ENCODE measurements around the gene PNMA6F. TPM values are rescaled to one million over a fixed set of nuclear protein-coding genes. Genes with fewer than 3 reads are reported as not detected.

PNMA6F gene
- total and polyA plus RNA-seq, 2 donors (not counting 1 experiment from before 2014, with no cell fraction given) = not detected

DNA sequence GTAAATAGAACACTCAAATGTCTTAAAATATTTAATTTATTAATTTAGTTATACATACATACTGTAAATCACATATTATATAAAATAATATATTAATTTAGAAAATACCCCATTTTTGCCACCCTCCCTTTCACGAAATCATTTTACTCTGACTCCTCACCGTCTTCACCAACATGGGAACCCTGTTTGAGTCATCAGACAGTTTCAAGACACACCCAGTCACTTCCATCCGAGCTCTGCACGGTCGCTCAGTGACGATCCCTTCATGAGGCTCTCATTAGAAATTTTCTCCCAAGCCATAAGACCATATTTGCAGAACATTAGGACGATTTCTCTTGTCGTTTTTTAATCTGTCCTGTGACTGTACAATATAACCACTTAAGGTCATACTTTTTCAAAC is 26.9 kb upstream of the PNMA6F start:
- DNase-seq = no peak
- Histone ChIP-seq H3K79me2 (ENCODE audit: control insufficient read depth, insufficient read depth, low read length) (peaks cover 9% of the 10 kb centered on the region), H3K4me1 (ENCODE audit: control insufficient read depth in 2 of 2, insufficient read depth in 2 of 2, low read length in 2 of 2) (no peaks in the 10 kb centered on the region), H3K27me3 (replicated peaks in 1 of 4; ENCODE audit: control extremely low read depth in 1 of 4, control insufficient read depth in 3 of 4, insufficient read depth in 4 of 4, low read length in 3 of 4) (no peaks in the 10 kb centered on the region), H3K4me2 (replicated peaks; ENCODE audit: low read depth, low read length, poor library complexity, severe bottlenecking) (no peak overlapping the region), H3K4me3 (ENCODE audit: control extremely low read depth in 1 of 5, extremely low read depth in 1 of 5, insufficient read depth in 1 of 5, low read depth in 2 of 5, low read length in 4 of 5) (no peak overlapping the region), H3K27ac (ENCODE audit: low read length in 2 of 2) (no peak overlapping the region), H3K9ac (ENCODE audit: low read length) (no peak overlapping the region), H3K9me3 (ENCODE audit: control extremely low read depth in 1 of 3, control insufficient read depth in 2 of 3, insufficient read depth in 1 of 3, low read length in 2 of 3) (no peaks in the 10 kb centered on the region), H2AFZ (ENCODE audit: insufficient read depth, low read depth, low read length, poor library complexity, severe bottlenecking) (no peak overlapping the region), H3K36me3 (replicated peaks in 1 of 2; ENCODE audit: control extremely low read depth in 1 of 2, control insufficient read depth in 1 of 2, extremely low read depth in 1 of 2, insufficient read depth in 2 of 2, low read length in 1 of 2) (peaks cover 0 to 38% of the 10 kb centered on the region in 2 experiments), H4K20me1 (ENCODE audit: control insufficient read depth, insufficient read depth, low read length, poor library complexity, severe bottlenecking) (no peaks in the 10 kb centered on the region)
- intact Hi-C loops (cut with micrococcal nuclease) = no loop called here
- ChIA-PET CTCF (no interaction called here), POLR2A (no interaction called here)
- Mint-ChIP-seq H3K27me3 (no peaks in the 10 kb centered on the region), H3K4me1 (peaks cover 6% of the 10 kb centered on the region), H3K9me3 (ENCODE audit: insufficient read depth) (no peaks in the 10 kb centered on the region), H3K4me3 (no peak overlapping the region), H3K27ac (no peak overlapping the region)
- TF ChIP-seq EZH2 (IDR thresholded peaks at IDR 0.05; ENCODE audit: borderline replicate concordance, insufficient read depth, low read depth, low read length, poor library complexity, severe bottlenecking) (no peak), CTCF (IDR thresholded peaks at IDR 0.05) (no peak)
- WGBS (ENCODE audit: insufficient coverage) = no CpG with 5 or more reads among the region's 8 CpGs
- no peak for ATAC-seq (ENCODE audit: low read depth)

DNA sequence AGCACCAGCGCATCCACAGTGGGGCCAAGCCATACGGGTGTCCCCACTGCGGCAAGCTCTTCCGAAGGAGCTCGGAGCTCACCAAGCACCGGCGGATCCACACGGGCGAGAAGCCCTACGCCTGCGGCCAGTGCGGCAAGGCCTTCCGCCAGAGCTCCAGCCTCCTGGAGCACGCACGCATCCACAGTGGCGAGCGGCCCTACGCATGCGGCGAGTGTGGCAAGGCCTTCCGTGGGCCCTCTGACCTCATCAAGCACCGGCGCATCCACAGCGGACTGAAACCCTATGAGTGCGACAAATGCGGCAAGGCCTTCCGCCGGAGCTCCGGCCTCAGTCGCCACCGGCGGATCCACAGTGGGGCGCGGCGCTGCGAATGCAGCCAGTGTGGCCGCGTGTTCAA is 26.0 kb upstream of the PNMA6F start:
- H3K4me3 Mint-ChIP-seq = no peak overlapping the region
- no peaks in the 10 kb centered on the region for H3K9me3 ChIP-seq (ENCODE audit: control extremely low read depth in 1 of 3, control insufficient read depth in 2 of 3, insufficient read depth in 1 of 3, low read length in 2 of 3)
- H2AFZ ChIP-seq (ENCODE audit: insufficient read depth, low read depth, low read length, poor library complexity, severe bottlenecking) = no peak overlapping the region
- TF ChIP-seq CTCF (IDR thresholded peaks at IDR 0.05) (no peak), EZH2 (IDR thresholded peaks at IDR 0.05; ENCODE audit: borderline replicate concordance, insufficient read depth, low read depth, low read length, poor library complexity, severe bottlenecking) (no peak)
- intact Hi-C loops (cut with micrococcal nuclease) = no loop called here
- H3K9me3 Mint-ChIP-seq (ENCODE audit: insufficient read depth) = no peaks in the 10 kb centered on the region
- peaks cover 0 to 38% of the 10 kb centered on the region in 2 experiments for H3K36me3 ChIP-seq (replicated peaks in 1 of 2; ENCODE audit: control extremely low read depth in 1 of 2, control insufficient read depth in 1 of 2, extremely low read depth in 1 of 2, insufficient read depth in 2 of 2, low read length in 1 of 2)
- H3K27ac ChIP-seq (ENCODE audit: low read length in 2 of 2) = no peak overlapping the region
- peaks cover 10% of the 10 kb centered on the region for H3K79me2 ChIP-seq (ENCODE audit: control insufficient read depth, insufficient read depth, low read length)
- DNase-seq (no peak), ATAC-seq (ENCODE audit: low read depth) (no peak)
- no peaks in the 10 kb centered on the region for H4K20me1 ChIP-seq (ENCODE audit: control insufficient read depth, insufficient read depth, low read length, poor library complexity, severe bottlenecking)
- no peaks in the 10 kb centered on the region for H3K4me1 ChIP-seq (ENCODE audit: control insufficient read depth in 2 of 2, insufficient read depth in 2 of 2, low read length in 2 of 2)
- H3K9ac ChIP-seq (ENCODE audit: low read length) = no peak overlapping the region
- CTCF ChIA-PET = no interaction called here
- H3K27me3 ChIP-seq (replicated peaks in 1 of 4; ENCODE audit: control extremely low read depth in 1 of 4, control insufficient read depth in 3 of 4, insufficient read depth in 4 of 4, low read length in 3 of 4) = no peaks in the 10 kb centered on the region
- no peak overlapping the region for H3K4me3 ChIP-seq (ENCODE audit: control extremely low read depth in 1 of 5, extremely low read depth in 1 of 5, insufficient read depth in 1 of 5, low read depth in 2 of 5, low read length in 4 of 5)
- H3K4me2 ChIP-seq (replicated peaks; ENCODE audit: low read depth, low read length, poor library complexity, severe bottlenecking) = no peak overlapping the region
- peaks cover 5% of the 10 kb centered on the region for H3K4me1 Mint-ChIP-seq
- H3K27ac Mint-ChIP-seq = no peak overlapping the region
- 99% methylated on average over 29 of the region's 38 CpGs for WGBS (ENCODE audit: insufficient coverage)
- POLR2A ChIA-PET = no interaction called here
- no peaks in the 10 kb centered on the region for H3K27me3 Mint-ChIP-seq
